Right lobe of liver (tissue), 4 donors: ENCODE data around the gene NPPB.

Source experiments
- CTCF ChIP-seq, 4 donors: fragments of 200-600 bp in 3 of 4; fragments of 450-650 bp in 1 of 4; IDR thresholded peaks; one replicate each; pipeline versions ENCODE4 v1.5.1 to v1.8.0; 2016 to 2022; ENCODE audit warnings: antibody characterized with exemption in 4 of 4, mild to moderate bottlenecking in 2 of 4
- POLR2A ChIP-seq: fragments of 450-650 bp; IDR thresholded peaks from one replicate; pipeline ENCODE4 v1.6.1; 2017; ENCODE audit warnings: antibody characterized with exemption, mild to moderate bottlenecking
- donor health status: DM: no; HTN: no; CAD: no.
- donor health status: DM: no; HTN: no; CAD: no.
- donor health status: DM: no; HTN: yes; CAD: no.

GRCh38 chr1:11858613-11858967 lies at the start of gene NPPB:
- TF ChIP-seq CTCF (IDR thresholded peaks at IDR 0.05) (no peak), POLR2A (no peak)
